Astrocyte (in vitro differentiated cells and primary cell): Measurements from ENCODE around the gene ZNF283.

Source experiments
- CTCF ChIP-seq: IDR thresholded peaks from 2 replicates; pipeline ENCODE4 v1.5.1; 2011; ENCODE audit warnings: low read depth, mild to moderate bottlenecking, inconsistent platforms, low read length, moderate library complexity; ENCODE audit not compliant: insufficient read depth
- EZH2 ChIP-seq: IDR thresholded peaks from 2 replicates; pipeline ENCODE4 v1.6.1; 2012; ENCODE audit warnings: mild to moderate bottlenecking, low read length, inconsistent platforms; ENCODE audit not compliant: insufficient read depth

GRCh38 chr19:43778651-43779050, 48.5 kb upstream of the ZNF283 start:
- TF ChIP-seq CTCF, result no peak
- no peak for TF ChIP-seq EZH2
